GM23338 (cell line): ENCODE data around the gene OR5M11.

ENCODE experiments used
- CREB1 ChIP-seq: fragments of 250-450 bp; sonication (Bioruptor Pico); IDR thresholded peaks from 2 replicates; pipeline ENCODE4 v1.5.0; 2020; ENCODE audit warnings: low read depth, mild to moderate bottlenecking, moderate library complexity
- ETS1 ChIP-seq: IDR thresholded peaks from 2 replicates; pipeline ENCODE4 v1.6.1; 2016; ENCODE audit warnings: antibody characterized with exemption
- EZH2 ChIP-seq: fragments of 200-600 bp; sonication (generic); IDR thresholded peaks from one replicate; pipeline ENCODE4 v1.8.0; 2017; ENCODE audit warnings: antibody characterized with exemption, mild to moderate bottlenecking, low read depth; ENCODE audit not compliant: unreplicated experiment
- EZH2phosphoT487 ChIP-seq: fragments of 200-600 bp; sonication (generic); IDR thresholded peaks from one replicate; pipeline ENCODE4 v1.8.1; 2018; ENCODE audit warnings: antibody characterized with exemption; ENCODE audit not compliant: unreplicated experiment
- JUNB ChIP-seq: IDR thresholded peaks from one replicate; pipeline ENCODE4 v1.6.1; 2016; ENCODE audit warnings: antibody characterized with exemption; ENCODE audit not compliant: unreplicated experiment
- NANOG ChIP-seq: IDR thresholded peaks from 2 replicates; pipeline ENCODE4 v1.6.1; 2016; ENCODE audit warnings: antibody characterized with exemption, borderline replicate concordance
- POLR2AphosphoS5 ChIP-seq: IDR thresholded peaks from 2 replicates; pipeline ENCODE4 v1.6.1; 2016; ENCODE audit warnings: antibody characterized with exemption, low read depth
- REST ChIP-seq: IDR thresholded peaks from one replicate; pipeline ENCODE4 v1.6.1; 2018; ENCODE audit warnings: antibody characterized with exemption; ENCODE audit not compliant: unreplicated experiment
- STAT1 ChIP-seq: IDR thresholded peaks from one replicate; pipeline ENCODE4 v1.6.1; 2016; ENCODE audit warnings: antibody characterized with exemption; ENCODE audit not compliant: unreplicated experiment
- ZNF114 ChIP-seq: fragments of 250-450 bp; sonication (Bioruptor Pico); IDR thresholded peaks from 2 replicates; pipeline ENCODE4 v1.5.0; 2020; ENCODE audit warnings: mild to moderate bottlenecking, moderate library complexity
- ZNF331 ChIP-seq: fragments of 250-450 bp; sonication (Bioruptor Pico); IDR thresholded peaks from 2 replicates; pipeline ENCODE4 v1.5.0; 2020; ENCODE audit warnings: low read depth, mild to moderate bottlenecking, moderate library complexity
- ZNF462 ChIP-seq: fragments of 250-450 bp; sonication (Bioruptor Pico); IDR thresholded peaks from 2 replicates; pipeline ENCODE4 v1.5.0; 2020; ENCODE audit warnings: mild to moderate bottlenecking, moderate library complexity
- TF ChIP-seq, protein P1 (sequence below), 2 experiments: fragments of 200-600 bp in 1 of 2; sonication (generic) in 1 of 2; conservative IDR thresholded peaks; 2 replicates each; pipeline versions ENCODE4 v1.5.1 to v1.6.1; 2016 to 2017; ENCODE audit warnings: antibody characterized with exemption in 2 of 2, low read depth in 2 of 2, mild to moderate bottlenecking in 2 of 2, moderate library complexity in 1 of 2

DNA sequence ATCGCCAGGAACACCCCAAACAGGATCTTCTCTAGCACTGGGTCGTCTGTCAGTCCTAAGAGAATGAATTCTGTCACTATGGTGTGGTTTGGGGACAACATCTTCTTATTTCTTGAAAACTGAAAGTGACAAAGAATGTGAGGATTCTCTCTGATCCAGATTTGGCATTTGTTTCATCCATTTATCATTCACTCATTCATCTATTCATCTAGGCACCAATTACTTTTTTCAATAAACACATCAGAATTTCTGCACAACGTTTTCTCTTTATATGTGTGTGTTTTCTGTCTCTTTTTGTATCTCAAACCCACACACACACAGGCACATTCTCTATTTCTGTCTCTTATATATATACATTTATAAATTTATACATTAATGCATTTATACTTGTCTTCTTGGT is 34.6 kb upstream of the OR5M11 start, which contains the start of gene OR5M10:
- TF ChIP-seq ZNF114 (CRISPR knock-in tag): no peak
- TF ChIP-seq, protein P1, sequence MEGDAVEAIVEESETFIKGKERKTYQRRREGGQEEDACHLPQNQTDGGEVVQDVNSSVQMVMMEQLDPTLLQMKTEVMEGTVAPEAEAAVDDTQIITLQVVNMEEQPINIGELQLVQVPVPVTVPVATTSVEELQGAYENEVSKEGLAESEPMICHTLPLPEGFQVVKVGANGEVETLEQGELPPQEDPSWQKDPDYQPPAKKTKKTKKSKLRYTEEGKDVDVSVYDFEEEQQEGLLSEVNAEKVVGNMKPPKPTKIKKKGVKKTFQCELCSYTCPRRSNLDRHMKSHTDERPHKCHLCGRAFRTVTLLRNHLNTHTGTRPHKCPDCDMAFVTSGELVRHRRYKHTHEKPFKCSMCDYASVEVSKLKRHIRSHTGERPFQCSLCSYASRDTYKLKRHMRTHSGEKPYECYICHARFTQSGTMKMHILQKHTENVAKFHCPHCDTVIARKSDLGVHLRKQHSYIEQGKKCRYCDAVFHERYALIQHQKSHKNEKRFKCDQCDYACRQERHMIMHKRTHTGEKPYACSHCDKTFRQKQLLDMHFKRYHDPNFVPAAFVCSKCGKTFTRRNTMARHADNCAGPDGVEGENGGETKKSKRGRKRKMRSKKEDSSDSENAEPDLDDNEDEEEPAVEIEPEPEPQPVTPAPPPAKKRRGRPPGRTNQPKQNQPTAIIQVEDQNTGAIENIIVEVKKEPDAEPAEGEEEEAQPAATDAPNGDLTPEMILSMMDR (conservative IDR thresholded peaks at IDR 0.05; ENCODE audit: low read depth in 2 of 2): no peak
- TF ChIP-seq REST: no peak
- TF ChIP-seq JUNB: no peak
- TF ChIP-seq POLR2AphosphoS5: no peak
- no peak for TF ChIP-seq EZH2phosphoT487
- no peak for TF ChIP-seq EZH2
- no peak for TF ChIP-seq CREB1 (CRISPR knock-in tag)
- TF ChIP-seq ETS1: no peak
- no peak for TF ChIP-seq ZNF331 (CRISPR knock-in tag)
- TF ChIP-seq STAT1: no peak
- TF ChIP-seq NANOG: no peak
- no peak for TF ChIP-seq ZNF462 (CRISPR knock-in tag)
